Parathyroid adenoma (tissue), 2 donors: Measurements from ENCODE around the gene GALNT17.

Experiments
- H2AFZ ChIP-seq: fragments of 300-600 bp; sonication (generic); one replicate; pipeline ENCODE4 v1.7.0; 2017; ENCODE audit warnings: antibody characterized with exemption, mild to moderate bottlenecking
- H3K27ac ChIP-seq: fragments of 300-600 bp; sonication (generic); one replicate; pipeline ENCODE4 v1.7.0; 2017
- H3K27me3 ChIP-seq: fragments of 300-600 bp; sonication (generic); one replicate; pipeline ENCODE4 v1.7.0; 2017; ENCODE audit warnings: low read length; ENCODE audit not compliant: control insufficient read depth, insufficient read depth
- H3K36me3 ChIP-seq: fragments of 300-600 bp; sonication (generic); one replicate; pipeline ENCODE4 v1.7.0; 2017; ENCODE audit warnings: low read length; ENCODE audit not compliant: control insufficient read depth, insufficient read depth
- H3K4me1 ChIP-seq: fragments of 300-600 bp; sonication (generic); one replicate; pipeline ENCODE4 v1.7.0; 2017; ENCODE audit warnings: control low read depth
- H3K4me2 ChIP-seq: fragments of 300-600 bp; sonication (generic); one replicate; pipeline ENCODE4 v1.7.0; 2017; ENCODE audit warnings: low read length
- H3K4me3 ChIP-seq: fragments of 300-600 bp; sonication (generic); one replicate; pipeline ENCODE4 v1.7.0; 2017; ENCODE audit warnings: low read depth, low read length
- H3K79me2 ChIP-seq: fragments of 300-600 bp; sonication (generic); one replicate; pipeline ENCODE4 v1.7.0; 2017; ENCODE audit warnings: control low read depth
- H3K9ac ChIP-seq: fragments of 300-600 bp; sonication (generic); one replicate; pipeline ENCODE4 v1.7.0; 2017; ENCODE audit warnings: mild to moderate bottlenecking
- H3K9me3 ChIP-seq: fragments of 300-600 bp; sonication (generic); one replicate; pipeline ENCODE4 v1.7.0; 2017; ENCODE audit warnings: low read length; ENCODE audit not compliant: control insufficient read depth
- CTCF ChIP-seq: fragments of 300-600 bp; sonication (generic); IDR thresholded peaks from one replicate; pipeline ENCODE4 v1.7.0; 2017; ENCODE audit warnings: antibody characterized with exemption, mild to moderate bottlenecking
- donor health status: primary hyperparathyroidism.

GALNT17 gene

GRCh38 chr7:71132127-71132376 lies at the start of gene GALNT17:
Gene GALNT17 (plus strand): TSS chr7:71132144.
- peak within 1 kb of the TSS; percentile 76 for H3K4me2 ChIP-seq
- H3K79me2 ChIP-seq, result no peaks in the 10 kb centered on the region
- no peak within 1 kb of the TSS for H3K27ac ChIP-seq
- no peak for TF ChIP-seq CTCF
- H2AFZ ChIP-seq, result no peak within 1 kb of the TSS
- H3K4me3 ChIP-seq, result peak within 1 kb of the TSS; percentile 37
- H3K4me1 ChIP-seq, result no peaks in the 10 kb centered on the region
- H3K27me3 ChIP-seq, result no peaks in the 10 kb centered on the region
- no peak within 1 kb of the TSS for H3K9ac ChIP-seq
- H3K9me3 ChIP-seq, result no peaks in the 10 kb centered on the region
- H3K36me3 ChIP-seq, result no peaks in the 10 kb centered on the region

- Histone ChIP-seq H2AFZ (no peak overlapping the region), H3K27ac (no peak overlapping the region), H3K4me2 (no peak overlapping the region), H3K79me2 (no peaks in the 10 kb centered on the region), H3K4me3 (no peak overlapping the region), H3K9me3 (no peaks in the 10 kb centered on the region), H3K4me1 (no peaks in the 10 kb centered on the region), H3K9ac (no peak overlapping the region), H3K36me3 (no peaks in the 10 kb centered on the region), H3K27me3 (no peaks in the 10 kb centered on the region)
- TF ChIP-seq CTCF, result no peak
Measured at GRCh38 chr7:71095266-71095860, 36.6 kb upstream of the GALNT17 start.

GRCh38 chr7:71096351-71096750 lies 35.6 kb upstream of the GALNT17 start:
- Histone ChIP-seq H2AFZ (no peak overlapping the region), H3K27ac (no peak overlapping the region), H3K79me2 (no peaks in the 10 kb centered on the region), H3K36me3 (no peaks in the 10 kb centered on the region), H3K9ac (no peak overlapping the region), H3K27me3 (no peaks in the 10 kb centered on the region), H3K4me2 (no peak overlapping the region), H3K9me3 (no peaks in the 10 kb centered on the region), H3K4me3 (no peak overlapping the region), H3K4me1 (no peaks in the 10 kb centered on the region)
- no peak for TF ChIP-seq CTCF

- no peaks in the 10 kb centered on the region for H3K4me1 ChIP-seq
- no peak overlapping the region for H2AFZ ChIP-seq
- H3K9me3 ChIP-seq, result no peaks in the 10 kb centered on the region
- H3K36me3 ChIP-seq, result no peaks in the 10 kb centered on the region
- H3K4me3 ChIP-seq, result no peak overlapping the region
- no peaks in the 10 kb centered on the region for H3K79me2 ChIP-seq
- H3K4me2 ChIP-seq, result no peak overlapping the region
- TF ChIP-seq CTCF, result no peak
- H3K9ac ChIP-seq, result no peak overlapping the region
- no peaks in the 10 kb centered on the region for H3K27me3 ChIP-seq
- H3K27ac ChIP-seq, result no peak overlapping the region
Measured at GRCh38 chr7:71106226-71106625, 25.7 kb upstream of the GALNT17 start.

- Histone ChIP-seq H3K4me2 (no peak overlapping the region), H3K4me3 (no peak overlapping the region), H3K27ac (no peak overlapping the region), H3K9me3 (no peaks in the 10 kb centered on the region), H3K27me3 (no peaks in the 10 kb centered on the region), H3K36me3 (no peaks in the 10 kb centered on the region), H3K9ac (no peak overlapping the region), H2AFZ (no peak overlapping the region), H3K79me2 (no peaks in the 10 kb centered on the region), H3K4me1 (no peaks in the 10 kb centered on the region)
- no peak for TF ChIP-seq CTCF
Measured at GRCh38 chr7:71112436-71112835, 19.5 kb upstream of the GALNT17 start.
